H1 (cell line): ENCODE results near the gene CD163. TPM values are rescaled to one million over a fixed set of nuclear protein-coding genes. Genes with fewer than 3 reads are reported as not detected.

Experiments used
- CTCF ChIA-PET: fragments of 300-600 bp; sonication (Branson Sonifier 250); formaldehyde crosslinking; loops from one replicate; lab custom pipeline; 2021; ENCODE audit not compliant: partially characterized antibody; lab: Charles Lee
- POLR2A ChIA-PET: fragments of 300-600 bp; sonication (Branson Sonifier 250); formaldehyde crosslinking; loops from one replicate; lab custom pipeline; 2021; ENCODE audit warnings: inconsistent platforms; ENCODE audit not compliant: partially characterized antibody; lab: Charles Lee
- DNase-seq, 2 experiments: peaks; one replicate each; pipeline versions ENCODE4 v3.0.0 to v3.0.0-alpha.2; 2010 to 2022; ENCODE audit warnings: low spot score in 2 of 2, low read depth in 1 of 2, mixed read lengths in 1 of 2
- FAIRE-seq: peaks from 2 replicates; lab custom pipeline; 2011; peaks lifted over from hg19 to GRCh38; lab: Jason Lieb, UNC
- H2AFZ ChIP-seq: 2 replicates; pipeline ENCODE4 v1.8.1; 2012; ENCODE audit warnings: low read length, inconsistent platforms
- H2AK5ac ChIP-seq: 2 replicates; pipeline ENCODE4 v1.6.1; 2013; ENCODE audit warnings: low read depth, low read length
- H2BK120ac ChIP-seq: replicated peaks from 2 replicates; pipeline ENCODE3; 2013; ENCODE audit warnings: low read depth, low read length, inconsistent platforms
- H2BK12ac ChIP-seq: 2 replicates; pipeline ENCODE4 v1.6.1; 2013; ENCODE audit warnings: low read depth, low read length
- H2BK15ac ChIP-seq: 2 replicates; pipeline ENCODE4 v1.6.1; 2013; ENCODE audit warnings: low read length
- H2BK20ac ChIP-seq: 2 replicates; pipeline ENCODE4 v1.6.1; 2013; ENCODE audit warnings: low read length
- H2BK5ac ChIP-seq: 2 replicates; pipeline ENCODE4 v1.6.1; 2013; ENCODE audit warnings: low read depth, low read length
- H3K14ac ChIP-seq: 2 replicates; pipeline ENCODE4 v1.6.1; 2013; ENCODE audit warnings: inconsistent platforms; ENCODE audit not compliant: insufficient read length
- H3K18ac ChIP-seq: 2 replicates; pipeline ENCODE4 v1.6.1; 2013; ENCODE audit warnings: low read length; ENCODE audit errors: extremely low read depth
- H3K23ac ChIP-seq: 2 replicates; pipeline ENCODE4 v1.6.1; 2013; ENCODE audit warnings: inconsistent platforms; ENCODE audit not compliant: insufficient read length
- H3K23me2 ChIP-seq: 2 replicates; pipeline ENCODE4 v1.6.1; 2013; ENCODE audit warnings: low read depth, low read length
- H3K27ac ChIP-seq: 2 replicates; pipeline ENCODE4 v1.6.1; 2011; ENCODE audit warnings: low read depth, low read length, inconsistent platforms
- H3K27me3 ChIP-seq, 4 experiments: replicated peaks in 1 of 4; 1 replicate in 1 of 4; 2 replicates in 3 of 4; pipeline versions ENCODE4 v1.6.1 to v1.8.1; 2011 to 2013; ENCODE audit warnings: low read length in 3 of 4, mild to moderate bottlenecking in 3 of 4, inconsistent platforms in 2 of 4, mixed read lengths in 2 of 4, moderate library complexity in 1 of 4; ENCODE audit not compliant: control insufficient read depth in 3 of 4, insufficient read depth in 3 of 4; ENCODE audit errors: extremely low read depth in 1 of 4
- H3K36me3 ChIP-seq, 4 experiments: 2 replicates each; pipeline versions ENCODE4 v1.6.1 to v1.8.1; 2011 to 2013; ENCODE audit warnings: mild to moderate bottlenecking in 4 of 4, low read length in 3 of 4, moderate library complexity in 2 of 4, control low read depth in 1 of 4, inconsistent platforms in 1 of 4; ENCODE audit not compliant: insufficient read depth in 4 of 4, control insufficient read depth in 2 of 4
- H3K4ac ChIP-seq: replicated peaks from 2 replicates; pipeline ENCODE3; 2013; ENCODE audit warnings: low read length, low read depth, mixed read lengths, inconsistent platforms; ENCODE audit not compliant: insufficient read length
- H3K4me1 ChIP-seq, 4 experiments: replicated peaks in 1 of 4; 1 replicate in 1 of 4; 2 replicates in 3 of 4; pipeline versions ENCODE4 v1.6.1 to v1.8.1; 2011 to 2013; ENCODE audit warnings: low read length in 3 of 4, inconsistent platforms in 2 of 4, mixed read lengths in 1 of 4; ENCODE audit not compliant: insufficient read depth in 4 of 4, control insufficient read depth in 3 of 4
- H3K4me2 ChIP-seq, 2 experiments: 2 replicates each; pipeline versions ENCODE4 v1.6.1 to v1.8.1; 2011 to 2013; ENCODE audit warnings: low read depth in 2 of 2, low read length in 2 of 2, control low read depth in 1 of 2, inconsistent platforms in 1 of 2, mild to moderate bottlenecking in 1 of 2; ENCODE audit not compliant: insufficient read depth in 1 of 2
- H3K4me3 ChIP-seq, 4 experiments: fragments of 200-600, 300-600 bp in 1 of 4; sonication (generic), shearing (Covaris generic), sonication (Bioruptor Twin) in 1 of 4; 2 replicates each; pipeline versions ENCODE4 v1.5.1 to v1.8.1; 2011 to 2016; ENCODE audit warnings: low read length in 4 of 4, low read depth in 3 of 4, control low read depth in 2 of 4, inconsistent platforms in 2 of 4, mild to moderate bottlenecking in 2 of 4, mixed read lengths in 1 of 4, moderate library complexity in 1 of 4; ENCODE audit not compliant: insufficient read depth in 2 of 4; ENCODE audit errors: extremely low read depth in 1 of 4
- H3K56ac ChIP-seq: replicated peaks from 2 replicates; pipeline ENCODE3; 2013; ENCODE audit warnings: low read depth, mild to moderate bottlenecking, mixed read lengths, low read length, inconsistent platforms; ENCODE audit not compliant: insufficient read length
- H3K79me1 ChIP-seq: 2 replicates; pipeline ENCODE4 v1.6.1; 2013; ENCODE audit warnings: low read depth, low read length, control low read depth
- H3K79me2 ChIP-seq, 2 experiments: 2 replicates each; pipeline versions ENCODE4 v1.6.1 to v1.8.1; 2012 to 2013; ENCODE audit warnings: low read length in 2 of 2, mild to moderate bottlenecking in 2 of 2, inconsistent platforms in 1 of 2; ENCODE audit not compliant: insufficient read depth in 2 of 2, control insufficient read depth in 1 of 2
- H3K9ac ChIP-seq, 4 experiments: replicated peaks in 1 of 4; 1 replicate in 1 of 4; 2 replicates in 3 of 4; pipeline versions ENCODE4 v1.6.1 to v1.8.1; 2011 to 2013; ENCODE audit warnings: low read depth in 3 of 4, low read length in 3 of 4, control low read depth in 2 of 4, mild to moderate bottlenecking in 2 of 4, moderate library complexity in 2 of 4, inconsistent platforms in 1 of 4; ENCODE audit errors: extremely low read depth in 1 of 4
- H3K9me3 ChIP-seq, 2 experiments: 2 replicates each; pipeline versions ENCODE4 v1.6.1 to v1.8.1; 2012 to 2013; ENCODE audit warnings: mild to moderate bottlenecking in 2 of 2, moderate library complexity in 2 of 2, control low read depth in 1 of 2, inconsistent platforms in 1 of 2, low read depth in 1 of 2, low read length in 1 of 2, mixed read lengths in 1 of 2; ENCODE audit not compliant: insufficient read depth in 2 of 2
- H4K20me1 ChIP-seq, 2 experiments: replicated peaks in 1 of 2; 2 replicates each; pipeline versions ENCODE3 to v1.8.1; 2011 to 2013; ENCODE audit warnings: inconsistent platforms in 2 of 2, low read length in 2 of 2, mild to moderate bottlenecking in 1 of 2; ENCODE audit not compliant: insufficient read depth in 2 of 2, control insufficient read depth in 1 of 2
- H4K5ac ChIP-seq: 2 replicates; pipeline ENCODE4 v1.6.1; 2013; ENCODE audit warnings: low read length, low read depth, mixed read lengths, inconsistent platforms; ENCODE audit not compliant: insufficient read length
- H4K8ac ChIP-seq: 2 replicates; pipeline ENCODE4 v1.8.0; 2013; ENCODE audit warnings: mild to moderate bottlenecking, moderate library complexity, low read length, inconsistent platforms; ENCODE audit not compliant: insufficient read depth; ENCODE audit errors: extremely low read depth
- H4K91ac ChIP-seq: replicated peaks from 2 replicates; pipeline ENCODE3; 2013; ENCODE audit warnings: low read length, mixed read lengths, inconsistent platforms; ENCODE audit not compliant: insufficient read length
- ATF3 ChIP-seq: IDR thresholded peaks from 2 replicates; pipeline ENCODE4 v1.6.1; 2011; ENCODE audit warnings: low read depth, mild to moderate bottlenecking, low read length; ENCODE audit not compliant: insufficient read depth
- BACH1 ChIP-seq: IDR thresholded peaks from 2 replicates; pipeline ENCODE4 v1.6.1; 2012; ENCODE audit warnings: low read length, improper control_type of control experiment
- MAFK ChIP-seq: IDR thresholded peaks from 2 replicates; pipeline ENCODE4 v1.6.1; 2012; ENCODE audit warnings: low read depth, mild to moderate bottlenecking, improper control_type of control experiment, low read length
- NANOG ChIP-seq: IDR thresholded peaks from 2 replicates; pipeline ENCODE4 v1.6.1; 2011; ENCODE audit warnings: low read length, low read depth, mild to moderate bottlenecking, inconsistent platforms; ENCODE audit not compliant: insufficient read depth, poor library complexity, severe bottlenecking
- RAD21 ChIP-seq, 2 experiments: IDR thresholded peaks in 1 of 2; conservative IDR thresholded peaks in 1 of 2; 2 replicates each; pipeline ENCODE4 v1.6.1; 2011; ENCODE audit warnings: low read depth in 2 of 2, low read length in 2 of 2, improper control_type of control experiment in 1 of 2, inconsistent platforms in 1 of 2, mild to moderate bottlenecking in 1 of 2, moderate library complexity in 1 of 2
- RFX5 ChIP-seq: IDR thresholded peaks from 2 replicates; pipeline ENCODE4 v1.6.1; 2011; ENCODE audit warnings: low read depth, low read length, improper control_type of control experiment, borderline replicate concordance
- SIN3A ChIP-seq, 2 experiments: IDR thresholded peaks in 1 of 2; conservative IDR thresholded peaks in 1 of 2; 2 replicates each; pipeline ENCODE4 v1.6.1; 2011 to 2012; ENCODE audit warnings: low read length in 2 of 2, improper control_type of control experiment in 1 of 2, low read depth in 1 of 2, mild to moderate bottlenecking in 1 of 2
- TAF7 ChIP-seq: optimal IDR thresholded peaks from 2 replicates; pipeline ENCODE3; 2011; ENCODE audit warnings: low read depth, mild to moderate bottlenecking, inconsistent platforms, low read length, moderate library complexity, borderline replicate concordance
- ZNF274 ChIP-seq: IDR thresholded peaks from 2 replicates; pipeline ENCODE4 v1.7.0; 2012; ENCODE audit warnings: low read length, borderline replicate concordance; ENCODE audit errors: extremely low read depth
- WGBS, 2 experiments: shearing (Covaris generic) in 1 of 2; methylation state at CpG; one replicate each; pipeline versions ENCODE4 v1.1.6 to v1.1.7; 2013 to 2015; ENCODE audit warnings: low lambda C conversion rate in 2 of 2, mixed read lengths in 2 of 2, inconsistent platforms in 1 of 2, low coverage in 1 of 2, missing lambda C conversion rate in 1 of 2; ENCODE audit not compliant: insufficient replicate concordance in 2 of 2, insufficient coverage in 1 of 2, insufficient read length in 1 of 2; ENCODE audit errors: extremely low coverage in 1 of 2, missing lambda C conversion rate in 1 of 2; 5-methylcytosine and 5-hydroxymethylcytosine counted together
- polyA plus RNA-seq, 7 experiments: library from polyadenylated mRNA; depleted of rRNA in 3 of 7; stranded (reverse) in 5 of 7; unstranded in 2 of 7; fragments of >200 nt in 5 of 7; fragments of 200-250 nt in 2 of 7; gene quantifications; 1 replicate in 5 of 7; 2 replicates in 1 of 7; 4 replicates in 1 of 7; pipeline versions ENCODE4 v1.2.1 to v1.2.3, GENCODE V29; 2011 to 2013; ENCODE audit warnings: missing spikeins in 2 of 7, mixed read lengths in 2 of 7
- total RNA-seq: library from RNA; stranded (reverse); fragmentation: NEBNext Ultra II Directional; extraction: Animal tissue kit (Norgen Biotek cat#: 25700); gene quantifications from 2 replicates; pipeline ENCODE4 v1.2.1, GENCODE V29; 2021

The CD163 gene
- total and polyA plus RNA-seq, 2 of the 8 experiments (the other 6 are each of a cell fraction or from before 2014, with no cell fraction given), result 0.02 TPM; not detected in 1

- no peaks in the 10 kb centered on the region for H3K9me3 ChIP-seq
- no peak overlapping the region for H4K8ac ChIP-seq
- no peak overlapping the region for H3K14ac ChIP-seq
- no peak overlapping the region for H4K5ac ChIP-seq
- H3K4me1 ChIP-seq, result no peaks in the 10 kb centered on the region; a peak in 2 of 7 replicates
- no peak overlapping the region for H3K4me3 ChIP-seq
- DNase-seq, result peak; percentile 53 to 83
- H2AFZ ChIP-seq, result peak overlapping the region; percentile 91
- CTCF ChIA-PET, result interaction anchor here (0.7 to 4.0 kb wide), 34 partner anchors 9 to 320 kb away, joined by 3 to 31 read pairs (median 4); no protein-coding TSS in a partner anchor
- H3K56ac ChIP-seq, result no peak overlapping the region
- peak overlapping the region; percentile 77; the same call in 1 of the 2 replicates for H2BK20ac ChIP-seq
- H3K36me3 ChIP-seq, result no peaks in the 10 kb centered on the region
- no peaks in the 10 kb centered on the region for H3K79me2 ChIP-seq
- no peak overlapping the region for H3K9ac ChIP-seq
- no peak overlapping the region for H3K4me2 ChIP-seq
- no peak overlapping the region for H3K18ac ChIP-seq
- H2BK12ac ChIP-seq, result peak overlapping the region; percentile 35; the same call in 1 of the 2 replicates
- H2BK120ac ChIP-seq, result no peak overlapping the region
- peak; percentile 98 for FAIRE-seq
- no peaks in the 10 kb centered on the region for H3K27me3 ChIP-seq
- H4K91ac ChIP-seq, result peak overlapping the region; percentile 32
- POLR2A ChIA-PET, result no interaction called here
- H2BK5ac ChIP-seq, result no peak overlapping the region
- no peak overlapping the region for H3K4ac ChIP-seq
- no peaks in the 10 kb centered on the region for H4K20me1 ChIP-seq
- H3K23me2 ChIP-seq, result no peaks in the 10 kb centered on the region
- WGBS, 2 experiments, result 79% methylated on average over 7 of the region's 7 CpGs; no CpG with 5 or more reads in 1 of the 2 experiments
- H3K23ac ChIP-seq, result no peak overlapping the region
- no peak overlapping the region for H3K27ac ChIP-seq
- no peaks in the 10 kb centered on the region for H3K79me1 ChIP-seq
- peak overlapping the region; percentile 96; the same call in 1 of the 2 replicates for H2BK15ac ChIP-seq
- no peak overlapping the region for H2AK5ac ChIP-seq
- TF ChIP-seq TAF7, result no peak
- TF ChIP-seq RAD21 (IDR thresholded peaks at IDR 0.05 in 1 of 2, conservative IDR thresholded peaks at IDR 0.05 in 1 of 2; ENCODE audit: low read depth in 2 of 2, low read length in 2 of 2), result peak; percentile 98 to 99
- no peak for TF ChIP-seq RFX5
- TF ChIP-seq ZNF274, result no peak
- peak; percentile 86 for TF ChIP-seq MAFK
- TF ChIP-seq SIN3A (conservative IDR thresholded peaks at IDR 0.05 in 1 of 2, IDR thresholded peaks at IDR 0.05 in 1 of 2; ENCODE audit: low read depth in 1 of 2, low read length in 2 of 2), result no peak
- TF ChIP-seq BACH1, result peak; percentile 83
- no peak for TF ChIP-seq ATF3
- TF ChIP-seq NANOG, result no peak
Observed at GRCh38 chr12:7460375-7461259, 43.0 kb downstream of the CD163 start.
